Measurements from ENCODE around the gene RAB1B.
"Not testable (repeated sequence)": the region's sequence is repeated elsewhere in the genome, so short reads cannot be mapped to it uniquely, and the experiment has no call there.

RAB1B gene

DNA sequence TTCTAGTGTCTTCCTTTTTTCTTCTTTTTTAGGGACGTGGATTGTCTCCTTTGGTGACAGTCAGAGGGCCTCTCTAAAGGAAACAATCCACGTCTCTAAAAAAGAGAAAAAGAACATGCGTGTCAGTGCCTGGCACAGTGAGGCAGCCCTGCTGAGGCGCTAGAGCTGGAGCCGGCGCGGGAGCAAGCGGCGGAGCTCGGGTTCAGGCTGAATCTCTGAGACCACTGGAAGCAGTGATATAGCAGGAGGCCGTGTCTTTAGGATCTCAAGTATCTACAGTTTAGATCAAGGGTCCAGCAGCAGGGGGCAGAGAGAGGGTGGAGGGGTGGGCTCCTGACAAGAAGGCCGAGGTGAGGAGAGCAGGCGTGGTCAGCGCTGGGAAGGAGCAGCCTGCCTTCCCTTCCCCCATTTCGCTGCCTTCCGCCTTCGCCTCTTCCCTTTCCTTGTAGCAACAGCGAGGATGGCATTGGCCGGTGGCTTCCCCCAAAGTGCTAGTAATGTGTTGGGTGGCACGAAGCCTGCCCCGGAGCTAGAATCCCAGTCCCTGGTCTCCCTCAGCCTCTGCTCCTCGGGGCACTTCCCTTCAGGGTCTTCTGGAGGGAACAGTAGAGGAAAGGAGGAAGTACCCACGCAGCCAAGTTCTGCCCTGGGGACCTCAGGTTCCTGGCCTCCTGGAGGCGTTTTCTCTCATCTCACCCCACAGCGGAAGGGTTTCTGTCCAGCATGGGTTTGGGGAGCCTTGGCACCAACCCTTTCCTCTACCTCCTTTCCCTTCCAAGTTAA lies 28.2 kb upstream of the RAB1B start:
- no peak for DNase-seq

DNA sequence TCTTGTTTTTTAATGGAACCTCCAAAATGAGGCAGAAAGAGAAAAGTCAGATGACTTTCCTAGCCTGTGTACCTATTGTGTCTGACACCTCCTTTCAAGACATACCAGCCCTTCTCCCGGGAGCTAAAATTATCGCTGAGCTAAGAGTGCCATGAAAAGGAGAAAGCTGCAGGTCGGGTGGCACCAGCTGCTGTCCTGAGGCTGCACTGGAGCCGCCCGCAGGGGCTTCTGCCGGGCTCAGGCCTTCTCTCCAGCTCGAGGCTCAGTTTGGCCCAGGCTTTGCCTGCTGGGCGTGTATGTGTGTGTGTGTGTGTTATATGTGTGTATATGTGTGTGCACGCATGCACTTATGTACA lies 27.7 kb upstream of the RAB1B start:
- DNase-seq = no peak

DNA sequence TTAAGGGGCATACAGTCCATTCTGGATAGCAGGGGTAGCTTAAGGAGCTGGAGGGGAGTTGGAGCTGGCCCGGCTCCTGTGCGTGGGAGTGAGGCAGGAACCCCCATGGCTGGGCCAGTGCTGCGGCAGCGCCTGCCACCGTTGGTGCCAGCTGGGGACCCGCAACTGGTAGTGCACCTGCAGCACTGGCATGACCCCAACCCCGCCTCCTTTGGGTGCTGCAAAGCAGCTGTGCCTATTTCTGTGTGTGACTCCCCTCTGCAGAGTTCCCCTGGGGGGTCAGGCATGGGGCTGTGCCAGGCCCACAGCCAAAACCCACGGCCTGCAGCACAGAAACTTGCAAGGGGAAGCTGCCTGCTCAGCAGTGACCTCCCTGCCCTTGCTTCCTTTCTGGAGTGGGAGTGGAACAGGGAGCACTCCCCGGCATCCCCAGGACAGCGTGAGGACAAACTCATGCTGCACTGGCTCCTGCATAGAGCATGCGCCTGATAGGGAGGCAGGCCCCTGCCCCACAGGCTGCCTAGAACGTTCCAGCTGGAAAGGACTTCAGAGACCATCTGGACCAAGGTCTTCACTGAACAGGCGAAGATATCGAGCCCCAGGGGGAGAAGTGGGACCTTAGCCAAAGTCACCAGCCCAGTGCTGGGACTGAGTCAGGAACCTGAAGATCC lies 26.2 kb upstream of the RAB1B start:
- DNase-seq = no peak

DNA sequence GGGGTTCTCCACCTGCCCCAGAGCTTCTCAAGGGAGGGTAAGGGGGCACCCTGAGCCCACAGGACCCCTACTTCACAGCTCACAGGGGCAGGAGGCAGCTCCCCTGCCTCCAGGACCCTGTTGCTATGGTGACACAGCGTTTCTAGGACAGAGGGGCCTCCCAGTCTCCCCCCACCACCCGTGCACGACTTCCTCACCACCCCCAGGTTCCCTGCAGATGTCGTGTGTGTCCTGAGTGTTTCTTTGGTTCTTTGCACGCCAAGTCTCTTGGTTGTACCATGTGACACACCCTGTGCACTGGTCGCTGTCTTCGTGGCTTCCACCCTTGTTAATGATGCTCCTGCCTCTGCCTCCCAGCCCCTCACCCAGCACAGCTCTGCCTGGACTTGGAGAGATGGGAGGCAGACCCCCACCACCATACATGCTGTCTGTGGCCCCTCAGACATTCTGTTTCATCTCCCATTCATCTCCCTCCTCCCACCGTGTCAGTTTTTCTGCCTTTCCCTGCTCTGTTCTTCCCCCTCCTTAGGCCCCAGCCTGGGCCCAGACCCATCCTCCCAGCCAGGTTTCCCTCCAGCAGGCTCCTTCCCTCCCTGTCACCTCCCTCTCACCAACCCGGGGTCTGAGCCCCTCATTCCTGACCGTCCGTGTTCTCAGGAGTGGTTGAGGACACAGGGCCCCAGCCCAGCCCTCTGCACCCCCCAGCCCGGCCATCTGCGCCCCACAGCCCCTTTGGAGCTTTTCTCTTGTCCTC lies 24.5 kb upstream of the RAB1B start:
- DNase-seq = no peak

DNA sequence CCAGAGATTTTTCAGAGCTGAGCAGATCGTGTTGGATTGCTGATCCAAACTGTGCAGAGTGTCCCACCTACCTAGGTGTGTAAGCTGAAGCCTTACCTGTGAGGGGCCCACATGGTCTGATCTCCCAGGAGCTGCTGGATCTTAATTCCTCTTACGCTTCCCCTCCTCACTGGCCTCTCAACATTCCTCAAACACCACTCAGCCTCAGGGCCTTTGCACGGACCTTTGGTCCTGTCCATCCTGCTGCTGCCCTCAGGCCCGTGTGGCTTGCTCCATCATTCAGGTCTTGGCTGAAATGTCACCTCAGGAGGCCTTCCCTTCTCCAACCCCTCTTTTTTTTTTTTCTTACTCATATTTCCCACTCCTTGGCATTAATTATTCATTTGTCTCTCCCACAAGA lies 21.1 kb upstream of the RAB1B start:
- no peak for DNase-seq

DNA sequence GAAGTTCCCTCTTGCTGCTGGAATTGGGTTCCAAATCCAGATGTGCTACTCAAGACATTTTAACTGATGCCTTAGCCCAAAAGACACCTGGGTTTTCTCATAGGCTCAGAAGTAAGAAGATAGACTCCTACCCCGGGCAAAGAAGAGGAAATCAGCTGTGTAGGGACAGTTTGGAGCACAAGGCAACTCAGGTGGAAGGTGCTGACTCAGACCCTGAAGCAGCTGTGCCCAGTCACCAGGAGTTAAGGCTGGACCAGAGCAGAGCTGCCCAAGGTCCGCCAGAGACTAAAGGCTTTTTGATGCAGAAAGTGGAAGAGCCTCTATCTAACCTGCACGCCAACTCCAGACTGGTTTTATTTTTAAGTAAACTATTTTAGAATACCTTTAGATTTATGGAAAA lies 20.6 kb upstream of the RAB1B start:
- no peak for DNase-seq

DNA sequence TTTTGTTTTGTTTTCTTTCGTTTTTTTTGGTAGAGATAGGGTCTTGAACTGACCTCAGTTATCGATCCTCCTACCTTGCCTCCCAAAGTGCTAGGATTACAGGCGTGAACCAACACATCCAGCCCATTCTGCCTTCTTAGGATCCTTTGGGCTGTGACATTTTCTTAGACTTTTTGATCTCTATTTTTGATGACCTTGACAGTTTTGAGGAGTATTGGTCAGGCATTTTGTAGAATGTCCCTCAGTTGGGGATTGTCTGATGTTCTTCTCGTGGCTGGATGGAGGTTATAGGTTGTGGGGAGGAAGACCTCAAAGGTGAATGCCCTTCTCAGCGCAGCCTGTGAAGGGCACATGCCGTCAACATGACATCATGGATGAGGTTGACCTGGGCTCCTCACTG lies 19.5 kb upstream of the RAB1B start:
- no peak for DNase-seq

DNA sequence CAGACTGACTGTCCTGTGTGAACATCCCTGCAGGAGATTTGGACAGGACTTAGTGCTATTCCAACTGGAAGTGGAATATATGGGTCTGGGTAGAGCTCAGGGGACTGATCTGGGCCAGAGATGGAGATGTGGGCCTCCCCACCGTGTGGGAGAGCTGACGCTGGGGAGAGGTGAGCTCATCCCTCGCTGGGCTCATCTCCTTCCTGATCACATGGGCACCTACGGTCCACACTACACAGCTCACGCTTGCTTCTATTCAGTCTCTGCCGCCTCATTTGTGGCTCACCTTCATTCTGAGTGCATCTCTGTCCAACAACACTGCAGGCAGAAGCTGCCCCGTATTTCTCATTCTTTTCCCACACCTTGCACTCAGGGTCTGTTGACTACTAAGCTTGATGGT lies 16.6 kb upstream of the RAB1B start:
- no peak for DNase-seq

DNA sequence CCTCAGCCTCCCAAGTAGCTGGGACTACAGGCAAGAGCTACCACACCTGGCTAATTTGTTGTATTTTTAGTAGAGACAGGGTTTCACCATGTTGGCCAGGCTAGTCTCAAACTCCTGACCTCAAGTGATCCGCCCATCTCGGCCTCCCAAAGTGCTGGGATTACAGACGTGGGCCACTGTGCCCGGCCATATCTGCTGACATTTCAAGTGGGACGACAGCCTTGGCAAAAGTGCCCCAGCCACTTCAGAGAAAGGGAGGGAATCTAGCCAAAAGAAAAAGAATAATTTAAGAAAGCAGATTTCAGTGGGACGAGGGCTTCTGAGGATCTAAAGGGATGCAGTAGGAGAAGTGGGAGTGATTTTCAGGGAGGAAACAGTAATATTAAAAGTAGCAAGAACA lies 15.4 kb upstream of the RAB1B start:
- not testable (repeated sequence) for DNase-seq

DNA sequence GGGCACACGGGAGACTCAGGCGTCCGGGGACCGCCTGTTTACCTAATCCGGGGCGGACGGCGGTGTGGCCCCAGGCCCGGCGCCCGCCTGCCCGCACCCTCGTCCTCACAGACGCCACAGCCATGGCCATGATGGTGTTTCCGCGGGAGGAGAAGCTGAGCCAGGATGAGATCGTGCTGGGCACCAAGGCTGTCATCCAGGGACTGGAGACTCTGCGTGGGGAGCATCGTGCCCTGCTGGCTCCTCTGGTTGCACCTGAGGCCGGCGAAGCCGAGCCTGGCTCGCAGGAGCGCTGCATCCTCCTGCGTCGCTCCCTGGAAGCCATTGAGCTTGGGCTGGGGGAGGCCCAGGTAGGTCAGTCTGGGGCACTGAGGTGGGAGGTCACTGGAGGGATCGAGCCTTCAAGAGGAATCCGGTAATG lies 10.0 kb upstream of the RAB1B start:
- DNase-seq = no peak

DNA sequence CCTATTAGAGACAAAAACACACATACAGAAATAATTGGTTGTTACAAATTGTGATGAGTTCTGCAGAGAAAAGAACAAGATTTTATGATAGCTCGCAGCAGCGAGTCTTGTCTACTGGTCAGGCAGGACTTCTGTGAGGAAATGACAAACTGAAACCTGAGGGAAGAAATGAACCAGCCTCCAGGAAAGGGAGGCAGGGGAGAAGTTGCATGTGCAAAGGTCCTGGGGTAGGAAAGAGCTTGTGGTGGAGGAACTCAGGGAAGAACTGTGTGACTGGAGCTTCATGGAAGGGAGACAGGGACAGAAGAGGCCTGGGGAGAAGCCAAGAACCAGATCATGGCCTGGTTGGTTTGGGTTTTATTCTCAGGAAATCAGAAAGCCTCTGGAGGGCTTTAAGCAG lies 9.2 kb upstream of the RAB1B start:
- no peak for DNase-seq

DNA sequence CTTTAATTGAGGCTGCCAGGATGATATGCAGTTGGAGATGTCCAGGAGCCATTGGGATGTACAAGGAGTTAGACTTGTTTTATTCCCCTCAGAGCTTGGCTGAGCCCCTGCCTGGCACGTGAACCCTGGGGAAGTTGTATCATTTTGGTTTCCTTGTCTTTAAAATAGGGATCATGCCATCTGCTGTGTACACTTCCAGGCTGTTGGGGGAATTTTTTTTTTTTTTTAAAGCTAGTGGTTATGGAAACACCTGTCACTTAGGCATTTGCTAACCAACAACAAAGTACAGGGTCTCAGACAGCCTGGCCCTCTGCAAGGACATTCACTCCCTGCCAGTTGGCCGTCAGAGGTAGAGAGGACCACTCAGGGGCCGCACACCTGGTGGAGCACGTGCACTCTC lies 8.5 kb upstream of the RAB1B start:
- no peak for DNase-seq

DNA sequence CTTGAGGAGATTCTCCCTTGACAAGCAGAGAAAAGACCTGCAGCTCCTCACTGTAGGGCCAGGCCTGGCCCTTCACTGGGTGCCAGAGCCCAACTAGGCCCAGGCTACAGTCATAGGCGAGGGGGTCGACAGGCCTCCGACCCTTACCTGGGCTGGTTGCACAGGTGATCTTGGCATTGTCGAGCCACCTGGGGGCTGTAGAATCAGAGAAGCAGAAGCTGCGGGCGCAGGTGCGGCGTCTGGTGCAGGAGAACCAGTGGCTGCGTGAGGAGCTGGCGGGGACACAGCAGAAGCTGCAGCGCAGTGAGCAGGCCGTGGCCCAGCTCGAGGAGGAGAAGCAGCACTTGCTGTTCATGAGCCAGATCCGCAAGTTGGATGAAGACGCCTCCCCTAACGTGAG lies 6.9 kb upstream of the RAB1B start:
- DNase-seq = no peak

DNA sequence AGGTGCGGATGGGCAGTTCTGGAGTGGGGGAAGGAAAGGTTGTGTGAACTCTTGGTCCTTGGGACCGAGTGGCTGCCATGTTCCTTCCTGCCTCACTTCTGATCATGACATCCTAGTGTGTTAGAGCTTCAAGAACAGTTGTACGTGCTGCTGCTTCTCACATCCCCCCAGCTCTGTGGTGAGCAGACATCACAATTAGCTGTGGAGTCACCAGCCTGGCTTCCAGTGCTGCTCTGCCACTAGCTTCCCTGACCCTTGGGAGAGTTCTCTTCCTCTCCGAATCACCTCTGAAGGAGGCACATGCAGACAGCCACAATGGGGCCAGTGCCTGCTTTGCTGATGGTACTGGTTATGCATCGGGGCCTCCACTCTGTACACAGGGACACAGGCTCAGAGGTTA lies 6.2 kb upstream of the RAB1B start:
- DNase-seq = no peak

DNA sequence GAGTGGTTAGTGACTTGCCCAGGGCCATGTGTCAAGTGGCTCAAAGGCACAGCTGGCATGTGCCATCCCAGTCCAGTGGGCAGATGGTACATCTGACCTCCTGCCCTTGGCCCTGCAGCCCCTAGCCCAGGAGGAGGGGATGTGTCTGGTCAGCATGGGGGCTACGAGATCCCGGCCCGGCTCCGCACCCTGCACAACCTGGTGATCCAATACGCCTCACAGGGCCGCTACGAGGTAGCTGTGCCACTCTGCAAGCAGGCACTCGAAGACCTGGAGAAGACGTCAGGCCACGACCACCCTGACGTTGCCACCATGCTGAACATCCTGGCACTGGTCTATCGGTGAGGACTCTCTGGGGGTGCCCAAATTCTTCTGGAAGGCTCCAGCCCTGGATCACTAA lies 5.7 kb upstream of the RAB1B start:
- no peak for DNase-seq

DNA sequence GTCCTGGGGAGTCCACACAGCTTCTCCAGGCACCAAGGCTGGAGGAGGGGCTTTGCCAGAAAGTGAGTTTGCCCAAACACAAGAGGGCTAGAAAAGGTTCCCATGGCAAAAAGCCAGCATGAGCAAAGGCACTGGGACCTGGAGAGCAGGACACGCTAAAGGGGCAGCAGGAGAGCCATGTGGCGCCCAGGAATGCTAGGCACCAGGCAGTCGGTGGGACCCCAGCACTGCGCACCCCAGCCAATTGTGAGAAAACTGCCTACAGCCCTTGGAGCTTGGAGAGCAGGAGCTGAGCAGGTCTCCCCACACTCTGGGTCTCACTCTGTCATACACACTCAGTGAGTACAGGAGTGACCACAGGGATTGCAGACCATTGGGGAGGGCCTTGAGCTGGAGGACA lies 5.2 kb upstream of the RAB1B start:
- DNase-seq = no peak

DNA sequence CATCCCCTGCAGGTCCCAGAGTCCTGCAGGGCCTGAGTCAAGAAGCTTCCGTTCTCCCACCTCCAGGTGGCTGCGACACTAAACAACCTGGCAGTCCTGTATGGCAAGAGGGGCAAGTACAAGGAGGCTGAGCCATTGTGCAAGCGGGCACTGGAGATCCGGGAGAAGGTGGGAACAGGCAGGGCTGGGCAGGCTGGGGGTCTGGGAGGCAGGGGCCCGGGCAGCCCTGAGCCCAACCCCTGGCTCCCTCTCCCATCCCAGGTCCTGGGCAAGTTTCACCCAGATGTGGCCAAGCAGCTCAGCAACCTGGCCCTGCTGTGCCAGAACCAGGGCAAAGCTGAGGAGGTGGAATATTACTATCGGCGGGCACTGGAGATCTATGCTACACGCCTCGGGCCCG lies 4.7 kb upstream of the RAB1B start:
- DNase-seq = no peak

DNA sequence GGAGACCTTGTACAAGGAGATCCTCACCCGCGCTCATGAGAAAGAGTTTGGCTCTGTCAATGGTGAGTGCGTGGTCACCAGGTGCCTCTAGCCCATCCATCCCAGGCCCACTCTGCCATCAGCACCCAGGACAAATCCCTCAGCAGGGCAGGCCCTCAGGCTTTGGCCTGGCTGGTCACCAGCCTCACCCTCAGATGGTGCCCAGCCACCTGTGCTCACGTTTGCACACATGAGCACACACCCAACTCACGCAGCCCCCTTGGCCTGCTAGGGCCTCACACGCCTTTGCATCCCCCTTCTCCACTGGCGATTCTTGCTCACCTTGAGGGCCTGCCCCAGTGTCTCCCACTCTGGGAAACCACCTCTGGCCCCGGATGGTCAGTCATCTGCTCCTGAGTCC lies 4.1 kb upstream of the RAB1B start:
- no peak for DNase-seq

DNA sequence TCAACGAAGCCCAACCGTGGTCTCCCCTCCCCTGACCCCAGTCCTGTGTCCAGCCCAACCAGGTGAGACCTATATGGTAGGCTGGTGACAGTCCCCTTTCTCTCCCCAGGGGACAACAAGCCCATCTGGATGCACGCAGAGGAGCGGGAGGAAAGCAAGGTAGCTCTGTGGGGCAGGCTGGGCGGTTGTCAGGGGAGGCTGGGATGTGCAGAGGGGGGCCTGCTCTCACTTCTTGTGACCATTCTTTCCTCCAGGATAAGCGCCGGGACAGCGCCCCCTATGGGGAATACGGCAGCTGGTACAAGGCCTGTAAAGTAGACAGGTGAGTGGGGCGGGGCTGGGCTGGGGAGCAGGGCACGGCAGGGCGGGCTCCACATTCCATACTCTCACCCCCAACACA lies 3.5 kb upstream of the RAB1B start:
- DNase-seq = no peak

DNA sequence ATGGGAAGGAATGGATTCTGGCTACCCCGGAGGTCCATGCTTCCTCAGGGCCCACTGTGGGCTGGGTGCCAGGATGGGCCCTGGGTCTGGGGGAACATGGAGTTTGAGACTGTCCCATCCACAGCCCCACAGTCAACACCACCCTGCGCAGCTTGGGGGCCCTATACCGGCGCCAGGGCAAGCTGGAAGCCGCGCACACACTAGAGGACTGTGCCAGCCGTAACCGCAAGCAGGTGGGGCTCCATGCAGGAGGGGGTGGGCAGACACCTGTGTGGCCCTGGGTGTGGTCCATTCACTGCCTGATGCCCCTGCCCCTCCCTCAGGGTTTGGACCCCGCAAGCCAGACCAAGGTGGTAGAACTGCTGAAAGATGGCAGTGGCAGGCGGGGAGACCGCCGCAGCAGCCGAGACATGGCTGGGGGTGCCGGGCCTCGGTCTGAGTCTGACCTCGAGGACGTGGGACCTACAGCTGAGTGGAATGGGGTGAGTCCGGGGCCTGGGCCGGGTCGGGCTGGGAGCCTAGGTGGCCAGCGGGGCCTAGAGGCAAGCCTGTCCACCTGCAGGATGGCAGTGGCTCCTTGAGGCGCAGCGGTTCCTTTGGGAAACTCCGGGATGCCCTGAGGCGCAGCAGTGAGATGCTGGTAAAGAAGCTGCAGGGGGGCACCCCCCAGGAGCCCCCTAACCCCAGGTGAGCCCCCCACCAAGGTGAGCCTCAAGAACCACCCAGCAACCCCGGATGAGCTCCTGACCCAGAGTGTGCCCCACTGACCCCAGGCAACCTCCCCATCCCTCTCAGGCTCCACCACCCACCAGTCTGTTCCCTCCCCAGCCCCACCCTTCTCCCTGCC lies 2.7 kb upstream of the RAB1B start:
- DNase-seq = no peak

DNA sequence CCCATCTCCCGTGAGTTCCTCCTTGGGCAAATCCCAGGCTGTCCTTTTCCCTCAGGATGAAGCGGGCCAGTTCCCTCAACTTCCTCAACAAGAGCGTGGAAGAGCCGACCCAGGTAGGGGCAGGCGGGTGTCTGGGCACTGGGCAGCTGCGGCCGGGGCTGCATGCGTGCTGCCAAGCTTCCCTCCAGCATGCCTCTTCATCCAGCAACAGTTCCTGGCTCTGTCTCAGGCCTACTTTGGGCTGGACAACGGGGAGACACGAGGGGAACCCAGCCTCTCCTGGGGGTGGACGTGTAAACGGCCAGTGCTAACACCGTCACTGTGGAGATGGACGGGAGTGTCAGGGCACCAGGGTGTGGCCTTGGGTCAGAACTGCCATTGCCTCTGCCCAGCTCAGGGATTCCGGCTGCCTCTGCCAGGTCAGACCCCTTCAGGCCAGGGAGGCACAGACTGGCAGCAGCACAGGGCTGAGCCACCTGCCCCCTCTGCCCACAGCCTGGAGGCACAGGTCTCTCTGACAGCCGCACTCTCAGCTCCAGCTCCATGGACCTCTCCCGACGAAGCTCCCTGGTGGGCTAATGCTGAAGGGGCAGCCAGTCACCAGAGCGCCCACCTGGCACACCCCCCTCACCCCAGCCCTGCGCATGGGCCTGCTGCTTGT lies 1.9 kb upstream of the RAB1B start:
- DNase-seq = no peak

DNA sequence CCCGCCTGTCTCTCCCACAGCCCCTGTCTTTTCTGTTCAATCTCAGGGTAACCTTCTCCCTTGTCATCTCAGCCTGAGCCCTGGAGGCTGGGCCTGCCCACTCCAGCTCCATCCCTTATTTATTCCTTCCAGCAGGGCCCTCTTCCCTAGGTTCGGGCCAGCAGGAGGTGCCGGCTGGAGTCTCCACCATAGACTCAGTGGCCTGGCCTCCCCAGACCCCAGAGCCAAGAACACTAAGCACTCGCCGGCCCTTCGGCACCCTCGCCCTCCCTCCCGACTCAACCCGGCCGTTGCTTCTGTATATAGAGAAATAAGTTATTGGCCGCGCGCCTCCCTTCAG lies 1.4 kb upstream of the RAB1B start:
- DNase-seq = no peak
